HG02970 (cell line): Measurements from ENCODE around the gene SHISA9.

Experiments
- ATAC-seq: cut with Tn5 transposase; IDR thresholded peaks from one replicate; pipeline ENCODE4 v1.9.1; 2021; ENCODE audit warnings: mild to moderate bottlenecking, moderate library complexity, moderate number of reproducible peaks; ENCODE audit not compliant: unreplicated experiment, low FRiP score

SHISA9 gene

DNA sequence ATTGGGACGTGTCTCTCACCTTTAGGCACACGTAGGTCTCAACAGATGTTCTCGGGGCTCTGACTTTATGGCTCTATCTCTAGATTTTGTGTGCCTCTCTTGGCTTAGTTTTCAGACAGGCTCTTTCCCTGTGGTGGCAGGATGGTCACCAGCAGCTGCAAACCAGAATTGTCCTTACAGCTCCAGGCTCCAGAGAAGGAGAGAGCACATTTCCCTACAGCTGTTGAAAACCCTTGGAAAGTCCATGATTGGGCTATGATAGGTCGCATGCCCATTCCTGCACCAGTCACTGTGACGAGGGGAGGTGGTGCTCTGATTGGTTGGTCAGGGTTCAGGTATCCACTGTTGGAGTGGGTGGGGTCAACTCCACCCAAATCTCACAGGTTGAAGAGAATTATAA is 41.5 kb downstream of the SHISA9 start:
- no peak for ATAC-seq

DNA sequence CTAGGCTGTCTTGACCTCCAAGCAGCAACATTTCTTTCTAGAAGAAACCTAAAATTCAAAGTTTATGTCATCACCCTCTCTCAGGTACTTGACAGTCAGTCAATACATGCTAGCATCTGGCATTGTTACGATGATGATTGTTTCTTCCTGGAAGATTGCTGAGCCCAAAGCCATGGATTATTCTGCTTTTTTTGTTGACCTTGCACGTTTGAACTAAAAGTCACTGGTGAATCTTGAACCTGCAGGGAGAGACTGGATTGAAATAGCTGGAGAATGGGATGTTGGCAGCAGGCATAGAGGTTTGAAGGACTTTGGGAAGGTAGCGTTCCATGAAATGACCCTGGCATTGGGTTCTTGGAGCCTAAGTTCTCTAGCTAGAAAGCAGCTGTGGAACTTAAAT is 42.9 kb downstream of the SHISA9 start:
- ATAC-seq: no peak

DNA sequence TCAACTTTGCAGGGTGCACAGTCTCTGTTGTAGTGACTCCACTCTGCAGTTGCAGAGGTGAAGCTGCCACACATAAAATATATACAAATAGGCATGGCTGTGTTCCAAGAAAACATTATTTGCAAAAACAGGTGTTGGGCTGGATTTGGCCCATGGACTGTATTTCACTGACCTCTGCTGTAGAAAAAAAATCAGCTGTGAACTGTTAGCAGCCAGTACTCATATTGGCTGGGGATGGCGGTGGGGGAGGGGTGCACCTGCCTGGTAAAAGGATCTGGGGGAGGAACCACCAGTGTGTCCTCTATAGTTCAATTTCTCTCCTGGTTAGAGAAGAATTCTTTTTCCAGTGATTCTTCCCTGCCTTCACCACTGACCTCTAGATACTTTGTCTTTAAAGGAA is 50.0 kb downstream of the SHISA9 start:
- no peak for ATAC-seq

DNA sequence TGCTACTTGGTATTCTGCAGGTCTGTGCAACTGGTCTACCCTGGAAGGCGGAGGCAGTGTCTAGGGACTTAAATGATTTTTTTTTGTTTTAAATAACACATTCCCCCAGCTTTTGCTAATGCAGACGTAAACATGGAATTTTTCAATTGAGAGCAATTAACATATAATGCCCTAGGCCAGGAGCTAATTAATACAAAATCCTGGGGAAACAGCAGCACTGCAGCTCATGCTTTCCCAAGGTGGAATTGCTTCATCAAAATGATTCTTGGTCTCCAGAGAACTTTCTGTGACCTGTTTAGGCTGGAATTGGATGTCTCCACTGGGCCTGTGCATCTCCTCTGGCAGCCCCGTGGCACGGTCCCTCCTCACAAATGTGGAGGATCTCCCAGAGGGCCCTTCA is 50.6 kb downstream of the SHISA9 start:
- ATAC-seq: no peak

DNA sequence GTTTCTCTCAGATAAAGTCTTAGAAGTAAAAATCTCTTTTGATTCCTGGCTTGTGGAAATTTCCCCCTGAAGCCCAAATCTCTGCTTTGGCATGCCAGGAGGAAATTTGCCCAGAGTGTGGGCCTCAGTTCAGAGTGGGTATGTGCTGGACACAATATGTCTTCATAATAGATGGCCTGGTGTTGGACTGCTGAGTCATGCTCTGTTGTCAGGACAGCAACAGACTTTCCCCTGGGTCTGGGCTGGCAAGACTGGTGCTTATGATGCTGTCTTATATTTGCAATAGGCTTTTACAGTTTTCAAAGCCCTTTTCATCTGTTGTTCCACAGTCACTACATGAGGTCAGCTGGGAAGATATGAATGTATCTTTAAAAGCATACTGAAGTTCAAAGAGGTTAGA is 57.0 kb downstream of the SHISA9 start:
- no peak for ATAC-seq

DNA sequence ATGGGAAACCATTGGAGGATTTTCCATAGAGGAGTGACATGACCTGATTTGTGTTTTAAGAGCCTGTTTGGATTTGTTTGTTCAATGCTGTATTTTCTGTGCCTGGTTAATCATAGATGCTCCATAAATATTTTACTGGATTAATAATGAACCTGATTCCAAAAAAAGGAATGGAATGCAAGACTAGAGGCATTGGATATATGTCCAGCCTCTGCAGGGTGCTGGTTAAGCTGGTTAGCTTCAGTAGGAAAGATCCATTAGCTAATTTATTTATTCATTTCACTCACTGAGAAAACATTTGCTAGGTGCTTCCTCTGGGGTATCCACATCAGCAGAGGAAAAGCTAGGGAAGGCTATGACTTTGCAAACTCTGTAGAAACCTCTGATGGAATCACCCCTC is 57.7 kb downstream of the SHISA9 start:
- no peak for ATAC-seq

DNA sequence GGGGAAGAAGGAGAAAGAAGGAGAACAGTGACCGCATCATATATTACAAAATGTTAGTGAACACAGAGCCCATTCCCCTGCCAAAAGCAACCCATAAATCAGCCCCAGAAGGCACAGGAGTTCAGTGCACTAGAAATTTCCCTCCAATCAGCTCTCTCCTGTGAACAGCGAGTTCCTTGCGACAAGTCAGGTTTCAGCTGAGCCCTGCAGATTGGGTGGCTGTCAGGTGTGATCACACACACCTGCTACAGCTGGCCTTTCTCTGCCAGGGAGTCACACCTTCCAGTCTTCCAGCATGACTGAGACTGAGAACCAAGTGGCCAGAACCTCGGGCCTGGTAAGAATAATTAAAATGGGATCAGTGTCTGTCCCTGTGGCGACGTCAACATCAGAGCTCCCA is 60.2 kb downstream of the SHISA9 start:
- ATAC-seq: no peak

DNA sequence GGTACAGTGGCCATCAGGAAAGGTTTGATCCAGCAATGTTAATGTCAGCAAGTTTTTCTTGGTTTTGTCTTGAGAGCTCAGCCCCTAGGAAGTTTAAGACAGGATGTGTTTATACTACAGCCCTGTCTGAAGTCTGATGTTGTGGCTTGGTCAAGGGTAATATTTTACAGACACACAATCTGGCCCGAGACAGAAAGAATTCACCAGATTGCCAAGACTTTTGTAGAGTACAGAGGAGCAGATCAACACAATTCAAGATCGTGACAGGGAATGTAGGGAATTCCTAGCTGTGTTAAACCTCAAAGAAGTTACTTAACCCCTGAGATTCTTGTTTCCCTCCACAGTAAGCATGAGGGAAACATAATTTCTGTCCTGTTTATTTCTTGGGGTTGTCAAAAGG is 63.1 kb downstream of the SHISA9 start:
- no peak for ATAC-seq

DNA sequence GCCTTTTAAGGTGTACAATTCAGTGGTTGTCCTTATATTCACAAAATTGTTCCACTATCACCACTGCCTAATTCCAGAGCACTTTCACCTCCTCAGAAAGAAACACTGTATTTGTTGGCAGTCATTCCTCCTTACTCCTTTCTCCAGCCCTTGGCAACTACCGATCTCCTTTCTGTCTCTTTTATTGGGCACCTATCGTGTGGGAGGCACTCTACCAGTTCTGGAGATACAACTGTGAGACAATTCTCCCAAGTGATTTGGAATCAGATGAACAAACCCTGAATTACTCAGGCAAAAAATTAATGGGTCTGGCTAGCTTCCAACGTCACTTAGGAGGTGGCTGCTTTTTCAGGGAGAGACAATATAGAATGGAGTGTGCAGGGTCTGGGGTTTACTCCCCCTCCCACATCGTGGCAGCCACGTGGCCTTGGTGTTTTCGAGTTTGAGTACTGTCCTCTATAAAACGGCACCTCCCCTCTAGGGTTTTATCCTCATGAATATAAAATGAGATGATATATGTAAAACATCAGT is 63.9 kb downstream of the SHISA9 start:
- no peak for ATAC-seq

DNA sequence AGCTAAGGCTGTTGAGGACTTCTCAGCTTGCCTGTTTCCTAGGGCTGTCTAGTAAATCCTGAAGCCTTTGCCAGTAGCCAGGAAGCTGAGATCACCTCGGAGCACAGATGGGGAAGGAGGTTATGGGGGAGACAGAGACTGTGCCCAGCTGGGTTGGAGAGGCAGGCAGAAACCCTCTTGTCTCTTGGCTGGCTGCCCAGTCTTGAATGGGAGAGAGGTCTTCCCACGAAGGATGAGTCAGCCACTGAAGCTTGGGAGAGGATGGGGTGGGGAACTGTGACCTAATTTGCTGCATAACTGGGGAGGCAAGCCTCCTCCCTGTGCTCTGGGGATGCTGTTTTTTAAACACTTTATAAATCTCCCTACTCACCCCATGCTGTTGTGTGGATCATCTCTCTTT is 69.8 kb downstream of the SHISA9 start:
- ATAC-seq: no peak

DNA sequence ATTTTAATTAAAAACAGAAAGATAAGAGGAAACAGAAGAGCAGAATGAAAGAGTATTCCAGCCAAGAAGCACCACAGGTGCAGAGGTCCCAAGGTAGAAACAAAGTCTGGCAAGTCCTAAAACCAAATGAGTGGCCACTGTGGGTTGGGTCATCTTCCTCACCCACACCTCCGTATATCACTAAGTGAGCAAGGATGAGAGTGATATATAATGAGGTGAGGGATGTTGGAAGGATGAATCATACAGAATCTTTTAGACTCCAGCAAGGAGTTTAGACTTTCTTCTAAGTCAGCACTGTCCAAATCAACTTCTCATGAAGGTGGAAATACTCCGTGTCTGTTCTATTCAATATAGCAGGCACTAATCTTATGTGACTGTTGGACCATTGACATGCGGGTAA is 70.8 kb downstream of the SHISA9 start:
- no peak for ATAC-seq

DNA sequence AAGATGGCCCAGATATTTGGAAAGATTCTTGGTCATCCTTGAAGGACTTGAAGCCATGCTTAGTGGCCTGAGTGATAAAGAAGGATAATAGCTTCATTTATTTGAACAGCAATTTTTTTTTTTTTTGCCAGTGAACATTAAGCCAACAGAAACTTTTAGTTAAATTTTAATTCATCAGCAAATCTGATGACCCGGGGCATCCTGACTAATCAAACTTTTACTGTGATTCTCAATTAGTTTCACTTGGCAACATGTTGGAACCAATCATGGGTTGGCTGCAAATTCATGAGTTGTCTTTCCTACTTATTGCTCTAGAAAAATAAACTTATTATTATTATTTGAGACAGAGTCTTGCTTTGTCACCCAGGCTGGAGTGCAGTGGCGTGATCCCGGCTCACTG is 74.4 kb downstream of the SHISA9 start:
- no peak for ATAC-seq

DNA sequence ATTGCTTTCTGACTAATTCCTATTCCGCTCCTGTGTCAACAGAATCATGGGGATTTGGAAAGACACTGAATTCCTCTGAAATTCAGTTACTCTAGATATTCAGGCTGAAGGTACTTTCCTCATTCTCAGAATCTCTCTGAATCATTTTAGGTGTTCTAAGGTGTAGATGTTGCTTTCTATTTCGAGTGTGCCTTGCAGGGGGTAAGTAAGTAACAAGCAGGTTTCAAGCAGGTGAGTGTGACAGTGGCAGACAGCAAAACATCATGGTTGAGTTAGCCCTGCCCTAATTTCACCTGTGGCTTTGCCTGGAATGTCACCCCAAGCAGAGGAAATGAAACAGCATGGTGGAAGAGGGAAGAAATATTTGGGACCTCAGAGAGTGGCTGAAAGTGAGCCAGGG is 75.1 kb downstream of the SHISA9 start:
- no peak for ATAC-seq

DNA sequence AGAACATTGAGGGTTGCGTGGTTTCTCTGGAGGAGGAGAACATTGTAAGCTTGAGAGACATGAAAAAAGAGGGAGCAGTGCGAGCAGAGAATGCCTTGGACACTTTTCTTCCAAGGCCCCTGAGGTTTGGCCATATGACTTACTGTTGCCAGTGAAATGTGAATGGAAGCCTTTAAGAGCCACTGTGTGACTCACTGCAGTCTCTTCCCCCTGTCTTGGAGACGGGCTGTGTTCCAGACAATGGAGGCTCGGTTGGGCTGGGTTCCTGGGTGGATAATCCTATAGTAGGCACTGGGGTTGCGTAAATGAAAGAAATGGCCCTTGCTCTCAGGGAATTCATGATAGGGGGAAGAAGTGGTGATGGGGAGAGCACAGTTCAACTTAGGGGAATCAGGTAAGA is 75.5 kb downstream of the SHISA9 start:
- ATAC-seq: no peak

DNA sequence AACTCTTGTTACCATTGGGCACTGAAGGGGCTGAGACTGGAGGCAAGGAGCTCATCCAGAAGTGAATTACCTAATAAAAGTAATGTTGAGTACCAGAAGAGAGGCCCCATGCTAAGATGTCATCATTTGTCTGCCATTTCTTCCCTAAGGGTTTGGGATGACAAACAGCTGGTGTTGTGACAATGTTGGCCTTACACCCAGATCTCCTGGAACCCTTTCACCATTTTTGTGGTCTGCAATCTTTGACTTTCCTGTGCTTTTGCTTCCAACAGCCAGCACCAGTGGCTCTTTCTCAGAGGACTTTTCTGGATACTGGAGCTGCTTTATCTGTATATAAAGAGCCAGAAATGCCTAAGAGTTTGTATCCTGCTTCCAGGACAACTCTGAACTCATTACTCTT is 84.1 kb downstream of the SHISA9 start:
- no peak for ATAC-seq

DNA sequence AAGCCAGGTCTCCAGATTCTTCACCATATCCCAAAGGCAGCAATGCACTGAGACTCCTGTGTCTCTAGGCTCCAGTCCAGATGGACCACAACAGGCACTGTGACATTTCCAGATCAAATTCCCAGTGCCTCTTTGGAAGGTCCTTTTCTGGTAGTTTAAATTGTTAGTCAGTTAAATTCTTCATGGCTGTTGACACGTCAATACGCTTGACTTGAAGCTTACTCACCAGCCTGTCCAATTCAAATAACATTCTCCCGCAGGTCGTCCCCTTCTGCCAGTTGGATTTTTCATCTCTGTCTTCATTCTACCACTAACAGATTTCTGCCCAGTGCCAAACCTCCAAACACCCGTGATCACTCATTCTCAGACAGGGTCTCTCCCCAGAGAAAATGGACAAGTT is 86.7 kb downstream of the SHISA9 start:
- no peak for ATAC-seq

DNA sequence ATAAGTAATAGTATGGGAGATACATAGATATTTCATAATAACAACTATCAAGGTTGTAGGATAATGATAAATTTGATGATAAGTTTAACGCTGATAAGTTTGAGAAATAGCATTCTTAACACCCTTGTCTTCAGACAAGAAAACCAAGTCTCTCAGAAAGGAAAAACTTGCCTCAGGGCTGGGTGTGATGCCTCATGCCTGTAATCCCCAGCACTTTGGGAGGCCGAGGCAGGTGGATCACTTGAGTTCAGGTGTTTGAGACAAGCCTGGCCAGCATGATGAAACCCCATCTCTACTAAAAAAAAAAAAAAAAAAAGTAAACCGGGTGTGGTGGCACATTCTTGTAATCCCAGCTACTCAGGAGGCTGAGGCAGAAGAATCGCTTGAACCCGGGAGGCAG is 90.7 kb downstream of the SHISA9 start:
- no peak for ATAC-seq

DNA sequence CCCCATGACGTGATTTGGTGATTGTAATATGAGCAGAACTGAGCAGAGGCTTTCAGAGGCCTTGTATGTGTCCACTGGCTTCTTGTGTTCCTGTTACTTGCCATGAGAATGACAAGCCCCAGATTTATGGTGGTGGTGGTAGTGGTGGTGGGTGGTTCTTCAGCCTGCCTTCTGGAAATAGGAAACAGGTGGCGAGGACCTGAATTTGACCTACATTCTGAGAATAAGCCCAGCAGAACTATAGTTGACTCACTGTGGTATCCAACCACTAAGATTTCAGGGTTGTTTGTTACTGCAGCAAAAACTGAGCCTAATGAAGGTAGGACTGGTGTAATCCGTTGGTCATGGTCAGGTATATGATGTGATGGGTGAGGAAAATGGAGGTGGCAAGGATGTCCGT is 93.0 kb downstream of the SHISA9 start:
- no peak for ATAC-seq

DNA sequence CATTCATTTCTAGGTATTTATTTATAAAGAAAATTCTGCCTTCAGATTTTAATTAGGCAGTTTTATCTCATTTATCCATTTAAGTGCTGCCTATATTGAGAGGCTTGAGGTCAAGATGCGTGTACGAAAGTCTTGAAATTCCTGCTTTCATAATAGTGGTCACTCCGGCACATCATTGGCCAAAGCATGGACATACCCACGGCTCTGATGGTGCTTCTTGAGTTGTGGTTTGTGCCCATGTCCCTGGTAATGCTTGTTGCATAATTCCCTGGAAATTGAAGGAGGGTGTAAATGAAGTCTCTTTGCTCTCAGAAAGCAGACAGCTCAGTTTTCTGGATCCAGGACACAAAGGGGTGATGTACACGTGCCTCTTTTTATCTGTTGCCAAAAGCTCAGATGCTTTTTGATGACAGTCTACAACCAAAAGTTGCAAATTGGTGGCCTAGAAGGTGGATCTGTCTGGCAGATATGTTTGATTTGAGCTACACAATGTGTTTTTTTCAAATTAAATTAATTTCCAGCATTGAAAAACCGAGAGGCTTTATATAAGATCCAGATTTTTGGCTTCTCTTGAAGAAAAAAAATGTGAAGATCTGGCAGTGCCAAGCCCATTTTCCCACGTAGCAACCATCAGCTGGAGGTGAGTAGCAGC is 94.4 kb downstream of the SHISA9 start:
- ATAC-seq: no peak

DNA sequence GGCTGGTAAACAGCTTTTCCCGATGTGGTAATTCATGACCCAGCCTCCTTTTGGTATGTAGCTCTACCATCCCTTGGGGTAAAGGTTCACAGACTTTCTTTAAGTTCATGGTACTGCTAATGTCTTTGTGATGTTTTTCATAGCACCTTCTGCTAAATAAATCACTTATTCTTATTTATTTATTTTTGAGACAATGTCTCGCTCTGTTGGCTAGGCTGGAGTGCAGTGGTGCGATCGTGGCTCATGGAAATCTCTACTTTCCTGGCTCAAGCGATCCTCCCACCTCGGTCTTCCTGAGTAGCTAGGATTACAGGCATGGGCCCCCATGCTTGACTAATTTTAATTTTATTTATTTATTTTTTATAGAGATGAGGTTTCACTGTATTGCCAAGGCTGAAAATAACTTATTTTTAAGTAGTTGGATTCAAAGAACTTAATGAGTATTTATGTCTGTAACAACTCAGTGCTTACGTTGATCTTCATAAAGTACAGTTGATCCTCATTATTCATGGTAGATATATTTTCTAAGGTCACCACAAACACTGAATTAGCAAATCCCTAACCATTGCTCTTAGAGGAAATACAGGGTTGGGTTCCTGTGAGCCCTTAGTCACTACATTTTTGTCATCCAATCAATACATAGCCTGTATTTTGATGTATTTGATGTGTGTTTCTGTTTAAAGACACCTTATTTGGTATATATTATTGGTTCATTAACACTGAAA is 97.1 kb downstream of the SHISA9 start:
- ATAC-seq: no peak

DNA sequence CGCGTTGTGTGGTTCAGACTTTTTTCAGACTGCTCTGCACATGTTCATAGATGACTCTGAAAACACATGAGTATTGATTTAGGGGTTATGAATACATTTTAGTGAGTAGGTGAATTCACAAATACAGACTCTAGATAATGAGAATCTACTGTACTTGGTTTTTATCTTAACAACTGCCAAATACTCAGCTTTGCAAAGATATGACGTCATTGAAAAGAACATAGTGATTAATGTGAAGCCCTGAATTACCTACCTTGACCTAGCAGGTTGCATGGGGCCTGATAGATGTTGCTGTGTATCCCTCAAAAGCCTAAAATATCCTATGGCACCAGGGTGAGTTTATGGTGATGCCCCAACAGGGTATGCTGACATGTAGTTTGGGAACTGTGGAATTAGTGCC is 98.0 kb downstream of the SHISA9 start:
- no peak for ATAC-seq

DNA sequence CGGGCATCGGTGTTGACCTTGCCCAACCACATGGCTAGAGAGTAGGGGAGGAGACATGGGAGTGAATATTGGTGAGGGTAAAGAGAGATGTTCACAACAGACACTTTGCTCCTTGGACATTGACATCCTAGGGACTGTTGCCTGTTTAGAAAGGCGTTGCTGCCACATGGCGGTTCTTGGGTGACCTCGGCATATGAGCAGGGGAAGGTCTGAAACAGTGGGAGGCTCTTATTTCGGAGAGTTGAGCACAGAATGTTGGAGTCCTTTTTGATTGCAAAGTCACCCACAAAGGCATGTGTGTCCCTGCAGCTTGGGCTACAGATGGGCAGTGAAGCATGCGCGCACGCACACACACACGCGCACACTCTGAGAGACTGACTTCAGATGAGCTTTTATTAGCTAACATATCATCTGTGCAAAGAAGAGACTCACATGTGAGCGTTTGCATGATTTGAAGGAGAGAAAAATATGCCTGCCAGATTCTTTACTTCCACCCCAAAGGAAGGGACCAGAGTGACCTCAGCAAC is 104.4 kb downstream of the SHISA9 start:
- ATAC-seq: no peak
